Measurements from ENCODE around the gene CAMKMT. TPM values are rescaled to one million over a fixed set of nuclear protein-coding genes. Genes with fewer than 3 reads are reported as not detected.

The CAMKMT gene
- total RNA-seq, 4 donors from 2014 or later = 2.6 to 9.5 (median 5.2) TPM

DNA sequence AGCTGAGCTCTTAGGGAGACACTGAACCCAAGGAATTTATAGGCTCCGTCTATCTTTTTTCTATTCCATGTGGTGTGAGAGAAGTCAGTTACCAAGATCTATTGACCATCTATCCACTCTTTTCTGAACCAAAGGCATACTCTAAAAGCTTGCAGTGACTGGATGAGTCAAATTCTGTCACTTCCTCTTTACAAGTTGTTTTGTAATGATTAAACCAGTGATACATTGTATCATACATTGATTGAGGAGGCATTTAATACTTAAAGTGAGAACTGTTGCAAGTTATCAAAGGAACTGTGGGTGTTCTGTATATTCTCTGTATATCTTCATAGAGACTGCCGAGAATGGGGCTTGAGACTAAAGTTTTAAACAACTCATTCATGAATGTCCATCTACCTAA is 188.8 kb downstream of the CAMKMT start:
- ATAC-seq (no peak), DNase-seq (no peak)
- no peaks in the 10 kb centered on the region for H3K9me3 ChIP-seq
- in situ Hi-C loops (cut with MboI; ENCODE audit: low sequenced_read_pairs in 4 of 4) = no loop called here
- H3K36me3 ChIP-seq = no peaks in the 10 kb centered on the region
- H3K27me3 ChIP-seq = no peaks in the 10 kb centered on the region
- peaks cover 4 to 16% of the 10 kb centered on the region in 2 donors for H3K4me1 ChIP-seq
- TF ChIP-seq, protein P1, sequence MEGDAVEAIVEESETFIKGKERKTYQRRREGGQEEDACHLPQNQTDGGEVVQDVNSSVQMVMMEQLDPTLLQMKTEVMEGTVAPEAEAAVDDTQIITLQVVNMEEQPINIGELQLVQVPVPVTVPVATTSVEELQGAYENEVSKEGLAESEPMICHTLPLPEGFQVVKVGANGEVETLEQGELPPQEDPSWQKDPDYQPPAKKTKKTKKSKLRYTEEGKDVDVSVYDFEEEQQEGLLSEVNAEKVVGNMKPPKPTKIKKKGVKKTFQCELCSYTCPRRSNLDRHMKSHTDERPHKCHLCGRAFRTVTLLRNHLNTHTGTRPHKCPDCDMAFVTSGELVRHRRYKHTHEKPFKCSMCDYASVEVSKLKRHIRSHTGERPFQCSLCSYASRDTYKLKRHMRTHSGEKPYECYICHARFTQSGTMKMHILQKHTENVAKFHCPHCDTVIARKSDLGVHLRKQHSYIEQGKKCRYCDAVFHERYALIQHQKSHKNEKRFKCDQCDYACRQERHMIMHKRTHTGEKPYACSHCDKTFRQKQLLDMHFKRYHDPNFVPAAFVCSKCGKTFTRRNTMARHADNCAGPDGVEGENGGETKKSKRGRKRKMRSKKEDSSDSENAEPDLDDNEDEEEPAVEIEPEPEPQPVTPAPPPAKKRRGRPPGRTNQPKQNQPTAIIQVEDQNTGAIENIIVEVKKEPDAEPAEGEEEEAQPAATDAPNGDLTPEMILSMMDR (IDR thresholded peaks at IDR 0.05 in 4 of 5, conservative IDR thresholded peaks at IDR 0.05 in 1 of 5) = no peak
- no peak overlapping the region for H3K27ac ChIP-seq
- intact Hi-C loops (cut with DNase I; ENCODE audit: low total_unique reads) = no loop called here
- H3K4me3 ChIP-seq = no peak overlapping the region

DNA sequence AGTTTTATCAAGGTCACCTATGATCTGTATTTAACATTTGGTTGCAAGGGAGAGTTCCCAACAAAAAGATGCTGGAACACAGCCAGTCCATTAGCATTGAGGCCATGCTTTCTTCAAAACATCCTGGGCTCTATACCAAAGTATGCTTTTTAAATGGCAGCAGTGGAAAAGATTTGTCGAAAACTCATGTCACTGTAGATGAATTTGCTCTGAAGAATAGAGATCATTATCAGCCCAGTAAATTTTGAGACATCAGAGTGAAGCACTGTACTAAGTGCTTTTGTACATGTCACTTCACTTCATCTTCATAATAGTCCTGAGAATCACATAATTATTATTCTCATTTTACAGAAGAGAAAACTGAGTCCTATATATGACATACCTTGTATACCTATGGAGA is 189.8 kb downstream of the CAMKMT start:
- H3K4me1 ChIP-seq = peaks cover 2 to 16% of the 10 kb centered on the region in 2 donors
- H3K36me3 ChIP-seq = no peaks in the 10 kb centered on the region
- TF ChIP-seq, protein P1 (IDR thresholded peaks at IDR 0.05 in 4 of 5, conservative IDR thresholded peaks at IDR 0.05 in 1 of 5) = no peak
- no peak for TF ChIP-seq POLR2A (IDR thresholded peaks at IDR 0.05)
- in situ Hi-C loops (cut with MboI; ENCODE audit: low sequenced_read_pairs in 4 of 4) = no loop called here
- no peaks in the 10 kb centered on the region for H3K9me3 ChIP-seq
- H3K27ac ChIP-seq = no peak overlapping the region
- ATAC-seq (no peak), DNase-seq (no peak)
- no peak overlapping the region for H3K4me3 ChIP-seq
- no peaks in the 10 kb centered on the region for H3K27me3 ChIP-seq
- intact Hi-C loops (cut with DNase I; ENCODE audit: low total_unique reads) = no loop called here

DNA sequence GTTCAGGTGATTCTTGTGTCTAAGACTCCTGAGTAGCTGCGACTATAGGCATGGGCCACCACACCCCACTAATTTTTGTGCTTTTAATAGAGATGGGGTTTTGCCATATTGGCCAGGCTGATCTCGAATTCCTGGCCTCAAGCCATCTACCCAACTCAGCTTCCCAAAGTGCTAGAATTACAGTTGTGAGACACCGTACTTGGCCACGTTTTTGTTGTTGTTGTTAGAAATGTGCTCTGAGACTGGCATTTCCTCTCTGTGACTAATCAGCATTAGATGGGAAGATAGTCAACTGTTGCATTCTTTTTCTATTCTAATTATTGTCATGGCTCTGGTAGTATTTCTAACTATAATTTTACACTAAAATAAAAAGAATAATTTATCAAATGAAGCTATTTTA is 191.7 kb downstream of the CAMKMT start:
- ATAC-seq (peak in 1 of 2 donors; percentile 88), DNase-seq (no peak)
- Histone ChIP-seq H3K27ac (peak overlapping the region in 1 of 4 donors; percentile 27), H3K4me3 (no peak overlapping the region), H3K27me3 (no peaks in the 10 kb centered on the region), H3K36me3 (no peaks in the 10 kb centered on the region), H3K9me3 (no peaks in the 10 kb centered on the region), H3K4me1 (peaks cover 0 to 11% of the 10 kb centered on the region in 2 donors)
- no peak for TF ChIP-seq POLR2A (IDR thresholded peaks at IDR 0.05)
- intact Hi-C loops (cut with DNase I; ENCODE audit: low total_unique reads) (no loop called here), in situ Hi-C loops (cut with MboI; ENCODE audit: low sequenced_read_pairs in 4 of 4) (no loop called here)

DNA sequence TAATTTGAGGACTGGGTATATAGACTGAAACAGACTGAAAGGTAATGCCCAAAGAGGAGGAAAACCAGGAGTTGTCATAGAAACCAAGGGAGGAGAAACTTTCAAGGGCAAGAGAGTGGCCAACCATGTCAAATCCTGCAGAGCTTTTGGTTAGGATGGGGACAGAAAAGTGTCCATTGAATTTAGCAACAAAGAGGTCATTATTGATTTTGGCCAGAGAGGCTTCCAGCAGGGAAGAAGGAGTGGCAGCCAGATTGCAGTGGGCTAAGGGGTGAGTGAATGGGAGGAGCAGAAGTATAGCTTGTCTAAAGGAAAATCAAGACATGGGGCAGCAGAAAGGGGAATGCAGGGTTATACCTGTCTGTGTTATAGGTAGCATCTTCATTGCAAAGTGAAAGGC is 194.0 kb downstream of the CAMKMT start:
- Histone ChIP-seq H3K4me1 (peaks cover 0 to 7% of the 10 kb centered on the region in 2 donors), H3K4me3 (no peak overlapping the region), H3K27ac (no peak overlapping the region), H3K9me3 (no peaks in the 10 kb centered on the region), H3K36me3 (no peaks in the 10 kb centered on the region), H3K27me3 (no peaks in the 10 kb centered on the region)
- intact Hi-C loops (cut with DNase I; ENCODE audit: low total_unique reads) = no loop called here
- in situ Hi-C loops (cut with MboI; ENCODE audit: low sequenced_read_pairs in 4 of 4) = no loop called here
- no peak for DNase-seq
- no peak for ATAC-seq
- TF ChIP-seq POLR2A (IDR thresholded peaks at IDR 0.05) = no peak
- TF ChIP-seq, protein P1 (IDR thresholded peaks at IDR 0.05 in 4 of 5, conservative IDR thresholded peaks at IDR 0.05 in 1 of 5) = no peak

DNA sequence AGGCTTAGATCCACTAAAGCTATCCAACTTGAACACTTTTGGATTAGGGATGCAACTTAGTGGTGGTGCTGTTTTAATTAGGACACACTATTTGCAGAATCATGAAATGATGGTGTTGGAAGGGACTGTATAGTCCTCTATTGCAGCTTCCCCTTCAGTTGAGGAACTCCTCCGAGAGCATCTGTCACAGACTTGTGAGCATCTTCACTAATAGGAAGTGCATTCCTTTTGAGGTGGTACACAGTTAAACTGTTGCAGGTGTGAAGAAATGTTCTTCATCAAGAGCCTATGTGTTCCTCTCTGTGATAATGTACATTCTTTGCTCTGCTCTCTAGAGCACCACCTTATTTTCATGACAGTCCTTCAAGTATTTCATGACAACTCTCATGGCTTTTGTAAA is 197.4 kb downstream of the CAMKMT start:
- in situ Hi-C loops (cut with MboI; ENCODE audit: low sequenced_read_pairs in 4 of 4) = no loop called here
- DNase-seq = no peak

More for the DNA sequence above, 197.4 kb downstream of the CAMKMT start:
- TF ChIP-seq, protein P1 (IDR thresholded peaks at IDR 0.05 in 4 of 5, conservative IDR thresholded peaks at IDR 0.05 in 1 of 5) = no peak
- TF ChIP-seq POLR2A (IDR thresholded peaks at IDR 0.05) = no peak
- no peaks in the 10 kb centered on the region for H3K27me3 ChIP-seq
- H3K4me1 ChIP-seq = no peaks in the 10 kb centered on the region
- no peak overlapping the region for H3K27ac ChIP-seq
- no peaks in the 10 kb centered on the region for H3K9me3 ChIP-seq
- ATAC-seq = no peak
- H3K36me3 ChIP-seq = no peaks in the 10 kb centered on the region
- intact Hi-C loops (cut with DNase I; ENCODE audit: low total_unique reads) = no loop called here
- H3K4me3 ChIP-seq = no peak overlapping the region

Measured in gastrocnemius medialis (tissue), 4 donors.